Omental fat pad (tissue), 4 donors: ENCODE data around the gene CMSS1. TPM values are rescaled to one million over a fixed set of nuclear protein-coding genes. Genes with fewer than 3 reads are reported as not detected.

Experiments used
- ATAC-seq: fragments of 150-250 bp; one replicate; pipeline ENCODE4 v1.9.1; 2016; ENCODE audit warnings: mild to moderate bottlenecking, moderate library complexity; ENCODE audit not compliant: low FRiP score
- DNase-seq: peaks from one replicate; pipeline ENCODE4 v3.0.0-alpha.2; 2019; ENCODE audit warnings: low spot score
- total RNA-seq, 4 donors: library from RNA; depleted of rRNA; stranded (reverse); fragments of >200 nt; gene quantifications; one replicate each; pipeline ENCODE4 v1.1.0, GENCODE V29; 2016
- TF ChIP-seq, protein P1 (sequence below), 3 donors: fragments of 450-650 bp; IDR thresholded peaks; one replicate each; pipeline ENCODE4 v1.5.1; 2016 to 2017; ENCODE audit warnings: antibody characterized with exemption in 3 of 3, mild to moderate bottlenecking in 3 of 3, moderate library complexity in 2 of 3

CMSS1 gene
- total RNA-seq, 4 donors from 2014 or later = 16.9 to 29.3 (median 21.1) TPM

DNA sequence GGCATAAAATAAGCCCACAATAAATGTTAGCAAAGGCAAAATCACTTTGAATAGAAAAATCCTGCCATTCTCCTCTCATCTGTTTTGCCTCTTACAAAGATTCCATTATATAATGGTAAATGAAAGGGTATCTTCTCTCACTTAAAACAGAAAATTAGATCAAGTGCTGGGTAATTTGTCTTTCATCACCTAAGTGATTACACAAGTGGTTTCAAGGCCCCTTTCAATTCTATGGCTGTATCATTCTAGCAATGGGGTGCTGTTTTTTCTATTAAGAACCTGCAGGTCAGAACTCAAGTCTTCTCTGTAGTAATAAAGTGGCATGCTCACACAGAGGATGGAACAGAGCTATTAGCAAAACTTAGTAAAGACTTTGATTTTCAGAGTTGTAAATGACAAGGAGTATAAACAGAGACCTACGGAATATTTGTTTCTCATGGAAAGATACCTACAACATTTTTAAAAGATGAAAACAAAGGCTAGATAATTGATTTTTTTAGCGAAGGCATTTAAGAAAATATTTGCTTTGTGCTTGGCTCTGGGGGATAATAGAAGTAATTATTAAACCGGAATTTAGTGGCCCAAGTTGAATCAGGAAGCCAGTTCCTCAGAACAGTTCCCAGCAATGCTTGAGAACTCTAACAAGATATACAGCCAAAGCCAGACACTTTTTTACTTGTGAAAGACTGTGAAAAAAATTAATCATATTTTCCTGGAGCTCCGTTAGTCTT is 137.4 kb downstream of the CMSS1 start:
- TF ChIP-seq, protein P1, sequence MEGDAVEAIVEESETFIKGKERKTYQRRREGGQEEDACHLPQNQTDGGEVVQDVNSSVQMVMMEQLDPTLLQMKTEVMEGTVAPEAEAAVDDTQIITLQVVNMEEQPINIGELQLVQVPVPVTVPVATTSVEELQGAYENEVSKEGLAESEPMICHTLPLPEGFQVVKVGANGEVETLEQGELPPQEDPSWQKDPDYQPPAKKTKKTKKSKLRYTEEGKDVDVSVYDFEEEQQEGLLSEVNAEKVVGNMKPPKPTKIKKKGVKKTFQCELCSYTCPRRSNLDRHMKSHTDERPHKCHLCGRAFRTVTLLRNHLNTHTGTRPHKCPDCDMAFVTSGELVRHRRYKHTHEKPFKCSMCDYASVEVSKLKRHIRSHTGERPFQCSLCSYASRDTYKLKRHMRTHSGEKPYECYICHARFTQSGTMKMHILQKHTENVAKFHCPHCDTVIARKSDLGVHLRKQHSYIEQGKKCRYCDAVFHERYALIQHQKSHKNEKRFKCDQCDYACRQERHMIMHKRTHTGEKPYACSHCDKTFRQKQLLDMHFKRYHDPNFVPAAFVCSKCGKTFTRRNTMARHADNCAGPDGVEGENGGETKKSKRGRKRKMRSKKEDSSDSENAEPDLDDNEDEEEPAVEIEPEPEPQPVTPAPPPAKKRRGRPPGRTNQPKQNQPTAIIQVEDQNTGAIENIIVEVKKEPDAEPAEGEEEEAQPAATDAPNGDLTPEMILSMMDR (IDR thresholded peaks at IDR 0.05) = no peak
- DNase-seq (no peak), ATAC-seq (no peak)

GRCh38 chr3:99955773-99956562 is 138.3 kb downstream of the CMSS1 start:
- no peak for ATAC-seq
- no peak for DNase-seq
- TF ChIP-seq, protein P1 (IDR thresholded peaks at IDR 0.05) = no peak

GRCh38 chr3:99957151-99957796 is 139.6 kb downstream of the CMSS1 start:
- no peak for ATAC-seq
- no peak for DNase-seq
- TF ChIP-seq, protein P1 (IDR thresholded peaks at IDR 0.05) = no peak

- TF ChIP-seq, protein P1 (IDR thresholded peaks at IDR 0.05) = no peak
- ATAC-seq (no peak), DNase-seq (no peak)
These were observed 140.7 kb downstream of the CMSS1 start for GRCh38 chr3:99958222-99958912.

DNA sequence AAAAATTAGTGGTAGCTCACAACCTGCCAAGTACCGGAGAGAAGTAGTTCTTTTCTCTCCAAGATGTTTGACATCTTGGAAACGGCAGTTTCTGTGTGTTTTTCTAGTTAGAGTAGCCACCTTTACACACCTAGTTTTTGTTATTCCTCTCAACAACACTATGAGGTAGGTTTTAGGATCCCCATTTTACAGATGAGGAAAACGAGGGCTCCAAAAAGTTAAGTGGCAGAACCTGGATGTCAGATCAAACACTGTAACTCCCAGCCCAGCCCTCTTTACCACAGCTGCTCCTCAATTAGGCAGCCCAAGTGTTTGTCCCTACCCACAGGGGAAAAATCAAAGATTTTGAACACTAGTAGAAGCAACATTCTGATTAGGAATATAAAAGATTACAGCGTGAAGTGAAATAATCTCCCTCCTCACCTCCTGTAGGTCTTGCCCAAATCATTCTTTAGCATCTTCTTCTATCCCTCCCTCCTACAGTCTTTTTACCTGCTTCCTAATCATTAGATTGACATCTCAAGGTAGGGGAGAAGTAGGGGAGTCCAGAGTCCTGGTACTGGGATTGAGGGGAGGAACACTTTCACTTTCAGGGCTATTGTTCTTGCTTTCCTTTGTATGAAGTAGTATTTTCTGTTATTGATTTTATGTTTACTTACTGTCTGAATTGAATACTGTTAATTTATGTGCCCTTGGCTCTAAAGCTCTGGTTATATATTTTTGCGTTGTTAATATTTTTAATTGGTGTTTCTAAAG is 142.6 kb downstream of the CMSS1 start:
- DNase-seq (no peak), ATAC-seq (no peak)
- TF ChIP-seq, protein P1 (IDR thresholded peaks at IDR 0.05) = no peak

DNA sequence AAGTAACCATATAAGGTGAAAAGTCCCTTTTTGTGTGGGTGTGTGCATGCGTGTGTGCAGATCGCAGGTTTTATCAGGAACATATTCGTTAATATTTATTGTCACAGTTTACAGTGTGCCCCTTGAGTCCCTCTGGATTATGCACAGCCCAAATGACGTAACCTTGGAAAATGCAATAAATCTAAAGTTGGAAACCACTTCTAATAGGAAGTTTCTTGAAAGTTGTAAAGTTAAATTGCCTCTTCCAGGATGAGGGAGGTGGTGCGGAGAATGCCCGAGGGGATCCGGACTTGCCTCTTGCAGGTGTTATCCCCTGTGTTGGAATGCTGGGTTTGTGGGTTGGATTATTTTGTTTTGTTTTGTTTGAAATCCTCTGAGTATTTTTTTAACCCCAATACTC is 143.3 kb downstream of the CMSS1 start:
- TF ChIP-seq, protein P1 (IDR thresholded peaks at IDR 0.05) = no peak
- DNase-seq (no peak), ATAC-seq (no peak)
